ENCODE data around the gene F2R. TPM values are rescaled to one million over a fixed set of nuclear protein-coding genes. Genes with fewer than 3 reads are reported as not detected.
"Not testable (repeated sequence)": the region's sequence is repeated elsewhere in the genome, so short reads cannot be mapped to it uniquely, and the experiment has no call there.

F2R gene
- total RNA-seq, 2 donors from 2014 or later, result 6.5 to 16.0 TPM

DNA sequence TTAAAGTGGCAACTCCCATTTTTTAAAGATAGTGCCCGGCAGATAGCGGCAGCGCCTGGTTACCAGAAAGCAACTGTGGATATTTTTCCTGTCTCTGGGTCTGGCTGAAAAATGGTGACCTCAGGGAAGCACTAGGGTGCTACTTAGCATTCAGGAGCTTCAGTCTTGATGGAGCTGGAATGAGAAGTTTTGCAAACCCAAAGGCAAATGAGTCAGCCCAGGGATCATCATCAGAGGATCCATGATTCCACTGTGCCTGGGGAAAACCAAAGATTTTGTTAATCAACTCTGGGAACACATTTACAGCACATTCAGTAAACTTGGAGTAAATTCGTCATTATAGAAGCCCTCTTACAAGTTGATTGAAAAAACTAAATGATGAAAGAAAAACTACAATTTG is 26.7 kb downstream of the F2R start:
- no peak for ATAC-seq
- no peak for DNase-seq
- intact Hi-C loops (cut with DNase I), result no loop called here

DNA sequence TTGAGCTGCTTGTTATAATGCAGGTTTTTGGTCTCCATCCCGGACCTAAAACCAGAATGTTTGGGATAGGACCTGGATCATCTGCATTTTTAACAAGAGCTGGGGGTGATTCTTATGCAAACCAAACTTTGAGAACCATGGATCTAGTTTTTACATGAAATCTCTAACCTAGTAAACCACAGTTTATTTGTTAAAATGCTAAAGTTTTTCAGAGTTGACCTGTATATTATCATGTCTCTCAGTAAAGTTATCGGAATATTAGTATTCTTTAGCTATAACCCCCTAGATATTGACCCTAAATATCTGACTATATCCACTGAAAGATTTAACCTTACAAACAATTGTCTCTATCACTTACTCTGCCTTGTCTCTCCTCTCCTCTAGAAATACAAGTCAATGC is 28.7 kb downstream of the F2R start:
- ATAC-seq, result no peak
- intact Hi-C loops (cut with DNase I), result no loop called here

DNA sequence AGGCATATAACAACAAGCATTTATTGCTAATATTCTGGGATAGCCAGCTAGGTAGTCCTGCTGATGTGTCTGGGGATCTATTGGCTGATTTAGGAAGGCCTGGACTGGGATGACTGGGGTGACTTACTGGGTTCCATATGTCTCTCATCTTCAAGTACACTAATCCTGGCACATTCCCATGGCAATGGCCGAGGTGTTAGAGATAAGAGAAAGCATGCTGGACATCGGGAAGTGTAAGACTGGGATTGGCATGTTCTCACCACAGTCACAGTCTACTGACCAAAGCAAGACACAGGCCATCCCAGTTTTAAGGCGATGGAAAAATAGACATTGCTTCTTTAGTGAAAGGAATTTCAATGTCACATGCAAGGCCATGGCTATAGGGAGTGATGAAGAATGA is 29.7 kb downstream of the F2R start:
- no peak for DNase-seq
- no peak for ATAC-seq
- intact Hi-C loops (cut with DNase I), result no loop called here

More for the DNA sequence above, 28.7 kb downstream of the F2R start:
- DNase-seq, result no peak

DNA sequence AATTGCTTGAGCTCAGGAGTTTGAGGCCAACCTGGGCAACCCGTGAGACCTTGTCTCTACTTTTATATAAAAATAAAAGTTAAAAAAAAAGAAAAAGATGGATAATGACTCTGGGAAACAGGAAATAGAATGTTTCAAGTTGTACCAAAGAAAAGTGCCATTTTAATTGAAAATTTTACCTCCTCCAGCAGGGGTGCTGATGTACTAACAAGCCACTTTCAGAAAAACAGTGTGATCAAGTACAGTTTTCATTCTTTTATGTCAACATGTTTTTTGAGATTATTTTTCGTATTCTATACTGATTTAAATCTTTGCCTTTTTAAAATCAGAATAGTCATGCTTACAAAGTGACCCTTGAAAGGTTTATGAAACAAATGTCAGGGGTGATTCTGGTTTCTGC is 30.8 kb downstream of the F2R start:
- no peak for DNase-seq
- intact Hi-C loops (cut with DNase I), result no loop called here

DNA sequence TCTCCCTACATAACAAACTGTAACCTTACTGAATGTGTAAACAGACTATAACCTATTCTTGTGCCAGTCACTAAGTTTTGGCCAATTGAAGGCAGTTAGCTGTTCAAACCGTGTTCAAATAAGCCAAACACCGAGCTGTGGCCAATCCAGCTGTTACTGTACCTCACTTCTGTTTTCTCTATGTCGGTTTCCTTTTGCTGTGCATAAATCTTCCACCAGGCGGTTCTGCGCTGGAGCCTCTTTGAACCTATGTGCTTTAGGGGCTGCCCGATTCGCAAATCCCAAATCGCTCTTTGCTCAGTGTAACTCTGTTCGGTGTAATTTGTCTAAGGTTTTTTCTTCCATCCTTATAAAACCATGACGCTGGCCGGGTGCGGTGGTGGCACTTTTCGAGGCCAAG is 31.8 kb downstream of the F2R start:
- intact Hi-C loops (cut with DNase I), result no loop called here
- ATAC-seq (no peak), DNase-seq (no peak)

More for the DNA sequence above, 30.8 kb downstream of the F2R start:
- no peak for ATAC-seq

DNA sequence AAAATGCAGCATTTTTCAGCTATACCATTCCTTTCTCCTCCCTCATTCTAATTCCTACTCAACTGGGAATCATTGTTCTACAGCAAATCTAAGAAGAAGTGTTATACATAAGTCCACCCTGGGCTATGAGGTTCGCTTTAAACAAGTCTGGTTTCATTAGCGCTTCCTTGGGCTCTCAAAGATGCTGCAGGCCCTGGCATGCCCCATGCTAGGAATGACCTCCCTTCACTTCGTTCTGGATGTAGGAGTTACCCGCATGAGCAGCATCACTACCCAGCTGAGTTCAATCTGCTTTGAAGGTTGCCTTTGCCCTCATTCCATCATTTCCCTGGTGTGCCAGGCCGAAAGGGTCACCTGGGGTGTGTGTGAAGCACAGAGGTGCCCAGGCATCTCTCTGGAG is 35.4 kb downstream of the F2R start:
- ATAC-seq (no peak), DNase-seq (no peak)
- intact Hi-C loops (cut with DNase I), result no loop called here

DNA sequence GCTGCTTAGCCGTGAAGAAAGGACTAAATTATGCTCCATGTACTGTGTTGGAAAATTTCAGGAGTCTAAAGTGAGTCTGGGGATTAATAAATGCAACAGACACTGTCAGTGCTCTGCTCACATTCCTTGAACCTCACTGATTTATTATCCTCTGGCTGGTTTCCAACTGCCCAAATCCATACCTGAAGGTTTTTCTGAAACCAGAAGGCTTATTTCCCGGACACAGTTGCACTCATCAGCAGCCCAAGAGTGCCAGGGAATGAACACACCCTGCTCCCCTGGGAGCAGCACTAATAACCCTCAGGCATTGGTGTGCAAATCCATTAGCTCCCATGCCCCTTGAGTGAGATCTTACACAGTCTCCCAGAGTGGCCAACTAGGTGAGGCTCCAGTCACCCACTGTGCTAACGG is 38.7 kb downstream of the F2R start:
- ATAC-seq (no peak), DNase-seq (no peak)
- intact Hi-C loops (cut with DNase I), result no loop called here

DNA sequence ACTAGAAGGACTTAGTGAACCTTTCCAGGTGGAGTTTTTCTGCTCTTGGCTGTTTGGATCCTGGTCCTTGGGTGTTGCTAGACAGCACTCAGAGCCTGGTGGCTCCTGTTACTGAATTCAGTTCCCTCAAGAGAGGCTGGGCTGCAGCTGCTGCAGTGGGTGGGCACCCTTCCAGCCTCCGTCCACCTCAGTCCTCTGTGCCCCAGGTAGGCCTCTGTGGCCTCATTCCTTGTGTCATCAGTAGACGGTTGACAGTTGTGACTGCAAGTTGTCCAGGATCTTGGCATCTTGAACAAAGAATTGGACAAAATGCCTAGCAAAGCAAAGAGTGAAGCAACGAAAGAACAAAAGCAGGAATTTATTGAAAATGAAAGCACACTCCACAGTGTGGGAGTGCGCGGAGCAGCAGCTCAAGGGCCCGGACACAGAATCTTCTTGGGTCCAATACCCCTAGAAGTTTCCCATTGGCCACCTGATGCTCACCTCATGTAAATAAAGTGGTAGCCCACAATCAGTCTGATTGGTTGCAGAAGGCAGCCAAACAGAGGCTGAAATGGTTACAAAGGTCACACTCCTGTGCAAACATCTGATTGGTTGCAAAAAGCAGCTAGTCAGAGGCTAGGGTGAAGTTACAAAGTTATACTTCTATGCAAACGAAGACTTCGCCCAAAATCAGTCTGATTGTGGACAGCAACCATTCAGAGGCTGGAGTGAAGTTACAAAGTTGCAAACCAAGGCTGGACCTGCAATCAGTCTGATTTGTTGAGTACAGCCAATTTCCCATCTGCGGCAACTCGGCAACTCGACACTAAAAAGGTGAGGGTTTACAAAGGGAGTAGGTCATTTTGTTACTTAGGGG is 40.1 kb downstream of the F2R start:
- intact Hi-C loops (cut with DNase I), result no loop called here
- no peak for ATAC-seq
- no peak for DNase-seq

DNA sequence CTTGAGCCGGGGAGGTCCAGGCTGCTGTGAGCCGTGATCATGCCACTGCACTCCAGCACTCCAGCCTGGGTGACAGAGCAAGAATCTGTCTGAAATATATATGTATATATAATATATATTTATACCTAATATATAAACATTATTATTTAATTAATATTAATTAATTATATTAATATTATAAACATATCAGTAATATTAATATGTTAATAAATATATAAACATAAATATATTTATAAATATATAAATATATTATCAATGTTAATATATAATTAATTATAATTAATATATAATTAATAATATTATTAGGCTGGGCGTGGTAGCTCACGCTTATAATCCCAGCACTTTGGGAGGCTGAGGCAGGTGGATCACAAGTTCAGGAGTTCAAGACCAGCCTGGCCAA is 41.1 kb downstream of the F2R start:
- no peak for ATAC-seq
- intact Hi-C loops (cut with DNase I), result no loop called here
- DNase-seq, result no peak

DNA sequence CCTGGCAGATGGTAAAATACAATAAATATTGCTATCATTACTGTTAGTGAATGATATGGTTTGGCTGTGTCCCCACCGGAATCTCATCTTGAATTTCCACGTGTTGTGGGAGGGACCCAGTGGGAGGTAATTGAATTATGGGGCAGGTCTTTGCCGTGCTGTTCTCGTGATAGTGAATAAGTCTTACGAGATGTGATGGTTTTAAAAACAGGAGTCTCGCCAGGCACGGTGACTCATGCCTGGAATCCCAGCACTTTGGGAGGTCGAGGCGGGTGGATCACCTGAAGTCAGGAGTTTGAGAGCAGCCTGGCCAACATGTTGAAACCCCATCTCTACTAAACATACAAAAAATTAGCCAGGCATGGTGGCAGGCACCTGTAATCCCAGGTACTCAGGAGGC is 45.2 kb downstream of the F2R start:
- intact Hi-C loops (cut with DNase I); ATAC-seq: not testable (repeated sequence)

DNA sequence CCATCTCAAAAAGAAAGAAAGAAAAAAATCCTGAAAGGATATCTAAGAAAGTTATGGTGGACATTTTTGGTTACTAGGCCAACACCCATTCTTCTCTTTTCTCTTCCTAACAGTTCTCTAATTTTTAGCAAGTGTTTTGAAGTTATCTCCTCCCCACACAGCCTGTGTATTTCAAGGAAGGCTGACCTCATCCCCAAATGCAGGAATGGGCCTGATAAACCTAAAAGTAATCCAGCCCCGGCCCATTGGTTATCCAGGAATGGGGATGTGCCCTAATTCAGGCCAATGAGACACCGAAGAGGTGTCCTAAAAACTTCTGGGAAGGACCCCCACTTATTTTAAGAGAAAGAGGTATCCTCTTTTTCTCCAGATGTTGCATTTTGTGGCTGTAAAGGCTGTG is 46.6 kb downstream of the F2R start:
- intact Hi-C loops (cut with DNase I), result no loop called here
- ATAC-seq (no peak), DNase-seq (no peak)

More for the DNA sequence above, 45.2 kb downstream of the F2R start:
- DNase-seq, result not testable (repeated sequence)

DNA sequence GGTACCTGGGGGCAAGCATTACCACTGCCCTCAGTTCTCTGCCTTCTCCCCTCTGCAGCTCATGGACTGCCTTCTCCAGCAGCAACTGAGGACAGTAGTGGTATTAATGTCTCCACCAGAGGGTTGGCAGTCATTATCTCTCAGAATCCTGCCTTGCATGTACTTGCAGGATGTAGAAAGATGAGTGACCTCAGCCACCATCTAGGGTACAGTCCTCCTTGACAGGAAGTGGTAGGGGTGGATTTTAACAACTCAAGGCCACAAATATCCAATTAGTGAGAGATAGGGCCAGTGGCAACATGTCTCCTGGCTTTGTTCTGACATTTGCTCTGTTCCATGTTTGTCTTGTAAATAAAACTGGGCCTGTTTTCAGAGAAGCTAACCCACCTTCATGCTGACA is 47.2 kb downstream of the F2R start:
- ATAC-seq, result no peak
- intact Hi-C loops (cut with DNase I), result no loop called here
- DNase-seq, result no peak

DNA sequence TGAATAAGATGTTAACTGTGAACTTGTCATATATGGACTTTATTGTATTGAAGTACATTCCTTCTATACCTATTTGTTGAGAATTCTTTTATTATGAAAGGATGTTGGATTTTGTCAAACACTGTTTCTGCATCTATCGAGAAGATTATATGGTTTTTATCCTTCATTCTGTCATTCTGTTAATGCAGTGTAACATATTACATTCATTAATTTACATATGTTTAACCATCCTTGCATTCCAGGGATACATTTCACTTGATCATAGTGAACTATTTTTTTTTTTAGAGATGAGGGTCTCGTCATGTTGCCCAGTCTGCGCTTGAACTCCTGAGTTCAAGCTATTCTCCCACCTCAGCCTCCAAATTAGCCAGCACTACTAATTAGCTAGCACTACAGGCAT is 48.4 kb downstream of the F2R start:
- DNase-seq (no peak), ATAC-seq (no peak)
- intact Hi-C loops (cut with DNase I), result no loop called here

DNA sequence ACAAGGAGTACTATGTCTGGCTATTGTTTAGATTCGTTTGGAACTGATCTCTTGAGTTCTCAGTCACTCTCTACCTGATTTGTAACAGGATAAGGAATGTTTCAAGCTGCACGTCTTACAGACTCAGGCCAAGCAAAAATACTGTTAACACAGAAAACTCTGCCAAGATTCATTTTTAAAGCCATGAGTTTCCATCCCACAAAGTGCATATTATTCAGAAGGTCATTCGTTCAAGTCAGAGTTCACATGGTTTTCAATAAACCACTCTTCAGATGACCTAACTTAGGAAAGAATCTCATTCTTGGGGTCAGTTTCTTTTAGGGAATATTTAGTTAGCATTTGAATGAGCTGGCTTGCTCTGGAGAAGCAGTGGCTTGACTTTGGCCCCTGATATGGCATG is 49.3 kb downstream of the F2R start:
- intact Hi-C loops (cut with DNase I), result no loop called here
- no peak for DNase-seq
- ATAC-seq, result no peak

DNA sequence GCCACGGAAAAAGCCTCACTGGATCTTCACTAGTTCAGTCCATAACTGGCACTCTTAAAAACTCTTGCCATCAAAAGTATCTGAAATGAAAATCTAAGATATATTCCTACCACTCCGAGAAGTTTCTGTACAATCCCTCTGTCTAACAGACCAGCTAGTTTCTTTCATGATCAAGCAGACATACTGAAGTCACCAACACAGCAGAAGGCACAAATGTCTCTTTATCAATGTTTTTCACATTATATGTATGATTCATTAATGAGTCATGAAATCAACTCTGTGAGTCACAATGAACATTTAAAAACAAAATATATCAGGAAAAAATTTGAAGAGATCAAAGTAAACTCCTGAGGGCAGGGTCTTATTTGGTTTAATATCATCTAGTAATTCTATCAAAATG is 50.8 kb downstream of the F2R start:
- no peak for DNase-seq
- ATAC-seq, result no peak
- intact Hi-C loops (cut with DNase I), result no loop called here

DNA sequence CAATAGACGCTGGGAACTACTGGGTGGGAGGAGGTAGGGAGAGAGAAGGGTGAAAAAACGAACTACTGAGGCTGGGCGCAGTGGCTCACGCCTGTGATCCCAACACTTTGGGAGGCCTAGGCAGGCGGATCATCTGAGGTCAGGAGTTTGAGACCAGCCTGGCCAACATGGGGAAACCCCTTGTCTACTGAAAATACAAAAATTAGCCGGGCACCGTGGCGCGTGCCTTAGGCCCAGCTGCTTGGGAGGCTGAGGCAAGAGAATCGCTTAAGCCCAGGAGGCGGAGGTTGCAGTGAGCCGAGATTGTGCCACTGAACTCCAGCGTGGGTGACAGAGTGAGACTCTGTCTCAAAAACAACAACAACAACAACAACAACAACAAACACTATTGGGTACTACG is 55.1 kb downstream of the F2R start:
- intact Hi-C loops (cut with DNase I); DNase-seq; ATAC-seq: not testable (repeated sequence)

DNA sequence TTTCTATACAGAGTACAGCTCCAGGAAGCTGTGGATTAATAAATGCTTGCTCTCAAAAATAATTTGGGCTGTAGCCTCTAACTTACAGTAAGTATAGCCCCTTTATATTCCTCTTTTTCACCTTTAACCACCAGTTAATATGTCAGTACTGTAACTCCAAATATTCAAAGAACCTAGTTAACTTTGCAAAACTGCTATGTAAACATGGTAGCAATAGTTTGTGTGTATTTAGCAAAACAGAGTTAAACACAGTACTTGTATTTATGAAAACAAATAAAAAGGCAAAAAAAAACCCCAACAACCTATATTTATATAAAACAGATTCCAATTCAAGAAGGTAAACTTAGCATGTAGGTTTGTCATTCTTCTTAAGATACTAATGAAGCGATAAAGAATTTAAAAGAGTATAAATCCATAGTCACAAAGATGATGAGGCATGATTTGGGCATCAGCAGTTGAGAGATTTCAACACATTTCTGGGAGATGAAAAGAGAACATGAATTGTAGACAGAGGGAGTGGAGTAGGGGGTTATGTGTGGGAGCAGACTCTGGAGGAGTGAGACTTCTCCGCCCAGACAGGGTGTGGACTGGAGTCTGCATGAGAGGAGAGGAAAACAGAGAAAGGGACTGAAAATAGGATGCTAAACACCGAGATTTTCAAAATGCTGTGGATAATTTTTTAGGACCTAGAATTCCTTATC is 55.9 kb downstream of the F2R start:
- intact Hi-C loops (cut with DNase I), result no loop called here
- no peak for DNase-seq
- ATAC-seq, result peak in 1 of 2 donors; percentile 85

DNA sequence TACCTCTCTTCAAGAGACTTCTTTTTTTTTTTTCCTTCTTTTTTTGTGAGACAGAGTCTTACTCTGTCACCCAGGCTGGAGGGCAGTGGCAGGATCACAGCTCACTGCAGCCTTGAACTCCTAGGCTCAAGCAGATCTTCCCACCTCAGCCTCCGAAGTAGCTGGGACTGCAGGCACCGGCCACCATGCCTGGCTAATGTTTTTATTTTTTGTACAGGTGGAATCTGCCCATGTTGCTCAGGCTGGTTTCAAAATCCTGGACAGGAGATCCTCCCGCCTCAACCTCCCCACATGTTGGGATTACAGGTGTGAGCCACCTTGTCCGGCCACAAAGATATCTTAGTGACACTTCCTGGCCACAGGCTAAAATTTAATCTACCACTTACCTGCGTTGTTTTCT is 60.0 kb downstream of the F2R start:
- no peak for DNase-seq
- ATAC-seq, result no peak
- intact Hi-C loops (cut with DNase I), result no loop called here

DNA sequence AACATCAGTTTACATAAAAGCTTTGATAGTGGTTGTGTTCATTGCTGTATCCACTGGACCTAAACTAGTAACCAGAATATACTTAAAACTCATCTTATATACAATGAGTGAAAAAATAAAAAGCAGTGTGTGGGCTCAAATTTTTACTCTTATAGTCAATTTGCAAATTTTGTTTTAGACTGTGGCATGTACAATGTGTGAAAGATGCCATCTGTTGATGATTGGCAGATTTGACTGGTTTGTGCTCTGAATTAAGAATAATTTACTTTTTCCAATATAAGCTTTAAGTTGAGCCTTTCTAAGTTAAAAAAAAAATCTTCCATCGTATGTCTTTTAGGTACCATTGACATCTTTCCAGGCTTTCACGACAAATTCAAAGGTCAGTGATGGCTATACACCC is 60.5 kb downstream of the F2R start:
- no peak for DNase-seq
- ATAC-seq, result no peak
- intact Hi-C loops (cut with DNase I), result no loop called here

DNA sequence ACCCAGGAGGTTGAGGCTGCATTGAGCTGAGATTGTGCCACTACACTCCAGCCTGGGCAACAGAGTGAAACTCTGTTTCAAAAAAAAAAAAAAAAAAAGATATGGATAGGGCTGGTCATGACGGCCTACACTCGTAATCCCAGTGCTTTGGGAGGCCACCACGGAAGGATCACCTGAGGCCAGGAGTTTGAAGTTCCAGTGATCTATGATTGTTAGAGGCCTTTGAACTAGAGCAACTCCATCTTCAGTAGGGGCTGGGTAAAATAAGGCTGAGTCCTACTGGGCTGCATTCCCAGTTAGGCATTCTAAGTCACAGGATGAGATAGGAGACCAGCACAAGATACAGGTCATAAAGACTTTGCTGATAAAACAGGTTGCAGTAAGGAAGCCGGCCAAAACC is 64.7 kb downstream of the F2R start:
- intact Hi-C loops (cut with DNase I); ATAC-seq; DNase-seq: not testable (repeated sequence)

DNA sequence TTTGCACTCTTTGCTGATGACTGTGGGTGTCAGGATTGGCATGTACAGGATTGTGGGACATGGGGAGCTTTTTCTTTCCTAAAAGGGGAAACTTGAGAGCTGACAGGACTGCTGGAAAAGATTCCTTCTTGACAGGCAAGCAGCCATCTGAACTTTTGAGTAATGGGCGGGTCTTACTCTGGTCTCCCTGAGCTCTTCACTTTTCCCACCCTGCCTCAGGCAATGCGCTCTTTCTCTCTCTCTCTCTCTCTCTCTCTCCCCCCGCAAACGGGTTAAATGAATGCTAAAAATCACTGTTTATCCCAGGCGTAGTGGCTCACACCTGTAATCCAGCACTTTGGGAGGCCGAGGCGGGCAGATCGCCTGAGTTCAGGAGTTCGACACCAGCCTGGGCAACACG is 65.8 kb downstream of the F2R start:
- DNase-seq, result no peak
- intact Hi-C loops (cut with DNase I), result no loop called here

More for the DNA sequence above, 65.8 kb downstream of the F2R start:
- no peak for ATAC-seq
